ENCODE measurements around the gene RHOB. TPM values are rescaled to one million over a fixed set of nuclear protein-coding genes. Genes with fewer than 3 reads are reported as not detected.

Gene RHOB
- total RNA-seq, 2 donors from 2014 or later, result 391 to 554 TPM

DNA sequence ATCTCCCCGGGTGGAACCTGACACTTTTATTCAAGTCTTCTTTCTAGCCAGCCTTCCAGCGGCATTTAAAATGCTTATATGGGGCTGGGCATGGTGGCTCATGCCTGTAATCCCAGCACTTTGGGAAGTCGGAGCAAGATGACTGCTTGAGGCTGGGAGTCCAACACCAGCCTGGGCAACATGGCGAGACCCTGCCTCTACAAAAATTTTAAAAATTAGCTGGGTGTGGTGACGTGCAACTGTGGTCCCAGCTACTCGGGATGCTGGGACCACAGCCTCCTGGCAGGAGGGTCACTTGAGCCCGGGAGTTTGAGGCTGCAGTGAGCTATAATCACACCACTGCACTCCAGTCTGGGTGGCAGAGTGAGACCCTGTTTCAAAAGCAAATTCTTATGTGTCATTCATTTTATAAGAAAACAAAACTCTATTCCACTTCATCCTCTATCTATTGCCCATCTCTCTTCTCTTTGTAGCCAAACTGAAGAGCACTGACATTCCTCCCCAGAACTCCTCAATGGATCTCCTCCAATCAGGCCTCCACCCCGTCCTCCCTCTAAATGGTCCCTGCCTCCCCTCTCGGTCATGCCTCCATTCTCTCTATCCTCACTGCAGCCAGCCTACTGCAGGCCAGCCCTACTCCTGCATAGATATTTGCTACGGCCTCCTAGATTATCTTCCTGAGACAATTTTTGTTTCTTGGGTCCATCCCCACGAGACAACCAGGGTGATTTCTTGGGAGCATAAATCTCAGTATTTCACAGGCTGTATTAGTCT lies 18.0 kb upstream of the RHOB start:
- TF ChIP-seq POLR2A (IDR thresholded peaks at IDR 0.05) (no peak), POLR2AphosphoS5 (IDR thresholded peaks at IDR 0.05) (no peak)
- TF ChIP-seq, protein P1, sequence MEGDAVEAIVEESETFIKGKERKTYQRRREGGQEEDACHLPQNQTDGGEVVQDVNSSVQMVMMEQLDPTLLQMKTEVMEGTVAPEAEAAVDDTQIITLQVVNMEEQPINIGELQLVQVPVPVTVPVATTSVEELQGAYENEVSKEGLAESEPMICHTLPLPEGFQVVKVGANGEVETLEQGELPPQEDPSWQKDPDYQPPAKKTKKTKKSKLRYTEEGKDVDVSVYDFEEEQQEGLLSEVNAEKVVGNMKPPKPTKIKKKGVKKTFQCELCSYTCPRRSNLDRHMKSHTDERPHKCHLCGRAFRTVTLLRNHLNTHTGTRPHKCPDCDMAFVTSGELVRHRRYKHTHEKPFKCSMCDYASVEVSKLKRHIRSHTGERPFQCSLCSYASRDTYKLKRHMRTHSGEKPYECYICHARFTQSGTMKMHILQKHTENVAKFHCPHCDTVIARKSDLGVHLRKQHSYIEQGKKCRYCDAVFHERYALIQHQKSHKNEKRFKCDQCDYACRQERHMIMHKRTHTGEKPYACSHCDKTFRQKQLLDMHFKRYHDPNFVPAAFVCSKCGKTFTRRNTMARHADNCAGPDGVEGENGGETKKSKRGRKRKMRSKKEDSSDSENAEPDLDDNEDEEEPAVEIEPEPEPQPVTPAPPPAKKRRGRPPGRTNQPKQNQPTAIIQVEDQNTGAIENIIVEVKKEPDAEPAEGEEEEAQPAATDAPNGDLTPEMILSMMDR (IDR thresholded peaks at IDR 0.05), result no peak
- H3K4me1 ChIP-seq (replicated peaks), result no peaks in the 10 kb centered on the region
- no peaks in the 10 kb centered on the region for H3K9me3 ChIP-seq
- intact Hi-C loops (cut with DNase I), result no loop called here
- H3K36me3 ChIP-seq, result no peaks in the 10 kb centered on the region
- no peak overlapping the region for H3K27ac ChIP-seq
- no peak for DNase-seq (ENCODE audit: low spot score)
- no peaks in the 10 kb centered on the region for H3K27me3 ChIP-seq (replicated peaks; ENCODE audit: insufficient read depth)
- 85% methylated on average over 11 of the region's 11 CpGs for WGBS
- no peak overlapping the region for H3K4me3 ChIP-seq

DNA sequence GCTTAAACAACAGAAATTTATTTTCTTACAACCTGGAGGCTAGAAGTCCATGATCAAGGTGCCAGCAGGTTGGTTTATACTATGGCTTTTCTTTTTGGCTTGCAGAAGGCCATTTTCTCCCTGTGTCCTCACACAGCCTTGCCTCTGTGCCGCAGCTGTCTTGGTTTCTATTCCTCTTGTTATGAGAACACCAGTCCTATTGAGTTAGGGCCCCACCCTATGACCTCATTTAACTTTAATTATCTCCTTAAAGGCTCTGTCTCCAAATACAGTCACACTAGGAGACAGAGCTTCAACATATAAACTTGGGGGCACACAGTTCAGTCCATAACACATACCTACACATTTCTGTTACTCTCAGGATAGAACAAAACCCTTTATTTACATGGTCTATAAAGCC lies 17.3 kb upstream of the RHOB start:
- WGBS, result 75% methylated on average over 1 of the region's 1 CpG
- DNase-seq (ENCODE audit: low spot score), result no peak
- no peak overlapping the region for H3K27ac ChIP-seq
- TF ChIP-seq POLR2AphosphoS5 (IDR thresholded peaks at IDR 0.05) (no peak), POLR2A (IDR thresholded peaks at IDR 0.05) (no peak)
- TF ChIP-seq, protein P1 (IDR thresholded peaks at IDR 0.05), result no peak
- H3K36me3 ChIP-seq, result no peaks in the 10 kb centered on the region
- intact Hi-C loops (cut with DNase I), result no loop called here
- no peaks in the 10 kb centered on the region for H3K9me3 ChIP-seq
- no peaks in the 10 kb centered on the region for H3K27me3 ChIP-seq (replicated peaks; ENCODE audit: insufficient read depth)
- no peak overlapping the region for H3K4me3 ChIP-seq
- H3K4me1 ChIP-seq (replicated peaks), result no peaks in the 10 kb centered on the region

DNA sequence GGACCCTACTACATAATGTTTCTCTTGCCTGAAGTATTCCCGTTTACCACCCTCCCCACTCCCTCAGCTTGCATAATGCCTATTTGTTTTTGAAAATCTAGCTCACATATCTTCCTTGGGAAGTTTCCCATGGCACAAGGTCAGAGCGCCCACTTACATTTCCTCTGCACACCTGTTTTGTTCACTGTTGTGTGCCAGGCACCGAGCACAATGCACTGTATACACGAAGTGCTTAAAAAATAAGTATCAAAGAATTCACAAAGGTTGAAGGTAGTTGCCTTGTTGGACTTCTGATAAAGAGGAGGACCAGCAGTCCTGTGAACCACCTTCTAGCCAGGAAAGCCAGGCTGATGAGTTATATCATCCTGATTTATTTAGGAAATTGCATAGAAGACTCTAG lies 16.8 kb upstream of the RHOB start:
- TF ChIP-seq, protein P1 (IDR thresholded peaks at IDR 0.05), result no peak
- TF ChIP-seq POLR2A (IDR thresholded peaks at IDR 0.05) (no peak), POLR2AphosphoS5 (IDR thresholded peaks at IDR 0.05) (no peak)
- 68% methylated on average over 4 of the region's 4 CpGs for WGBS
- no peaks in the 10 kb centered on the region for H3K9me3 ChIP-seq
- intact Hi-C loops (cut with DNase I), result no loop called here
- no peaks in the 10 kb centered on the region for H3K4me1 ChIP-seq (replicated peaks)
- no peak for DNase-seq (ENCODE audit: low spot score)
- H3K27ac ChIP-seq, result no peak overlapping the region
- H3K27me3 ChIP-seq (replicated peaks; ENCODE audit: insufficient read depth), result no peaks in the 10 kb centered on the region
- H3K36me3 ChIP-seq, result no peaks in the 10 kb centered on the region
- no peak overlapping the region for H3K4me3 ChIP-seq

DNA sequence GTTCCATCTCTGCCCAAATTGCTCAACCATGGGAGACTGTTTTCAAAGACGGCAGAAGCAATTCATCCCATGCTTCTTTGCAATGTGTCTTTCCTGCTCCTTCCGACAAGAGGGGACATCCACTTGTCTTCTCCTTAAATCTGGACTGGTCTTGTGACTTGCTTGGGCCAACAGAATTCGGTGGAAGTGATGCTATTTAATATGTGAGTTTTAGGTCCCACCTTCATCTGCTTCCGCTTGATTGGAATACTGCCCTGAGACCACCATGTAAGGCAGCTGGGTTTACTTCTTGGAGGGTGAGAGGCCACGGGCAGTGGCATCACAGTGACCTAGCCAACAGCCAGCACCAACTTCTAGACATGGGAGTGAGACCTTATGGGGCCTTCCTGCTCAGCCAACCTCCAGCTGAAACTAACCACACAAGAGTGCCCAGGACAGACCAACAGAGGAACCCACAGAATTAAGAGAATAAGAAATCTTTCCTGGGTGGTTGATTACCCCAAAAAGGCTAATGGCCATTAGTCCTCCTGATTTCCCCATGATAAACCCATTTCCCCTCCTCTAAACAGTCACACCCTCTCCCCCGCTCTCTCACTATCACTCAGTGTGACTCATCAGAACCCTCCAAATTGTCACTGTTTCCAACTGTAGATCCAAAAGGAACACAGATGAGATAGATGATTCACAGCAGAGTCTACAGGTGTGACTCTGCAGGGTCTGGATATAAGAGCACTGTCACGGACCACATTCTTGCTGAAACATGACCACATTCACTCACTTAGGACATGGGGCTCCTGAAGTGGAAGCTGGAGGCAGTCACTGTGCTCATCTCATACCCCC lies 16.2 kb upstream of the RHOB start:
- Histone ChIP-seq H3K4me1 (replicated peaks) (no peaks in the 10 kb centered on the region), H3K27ac (no peak overlapping the region), H3K36me3 (no peaks in the 10 kb centered on the region), H3K4me3 (no peak overlapping the region), H3K9me3 (no peaks in the 10 kb centered on the region), H3K27me3 (replicated peaks; ENCODE audit: insufficient read depth) (no peaks in the 10 kb centered on the region)
- TF ChIP-seq POLR2A (IDR thresholded peaks at IDR 0.05) (no peak), POLR2AphosphoS5 (IDR thresholded peaks at IDR 0.05) (no peak)
- TF ChIP-seq, protein P1 (IDR thresholded peaks at IDR 0.05), result no peak
- 91% methylated on average over 7 of the region's 7 CpGs for WGBS
- no peak for DNase-seq (ENCODE audit: low spot score)
- intact Hi-C loops (cut with DNase I), result no loop called here

Data from prostate gland (tissue), 2 donors.